Measurements from ENCODE around the gene TBX5.

Gene TBX5

DNA sequence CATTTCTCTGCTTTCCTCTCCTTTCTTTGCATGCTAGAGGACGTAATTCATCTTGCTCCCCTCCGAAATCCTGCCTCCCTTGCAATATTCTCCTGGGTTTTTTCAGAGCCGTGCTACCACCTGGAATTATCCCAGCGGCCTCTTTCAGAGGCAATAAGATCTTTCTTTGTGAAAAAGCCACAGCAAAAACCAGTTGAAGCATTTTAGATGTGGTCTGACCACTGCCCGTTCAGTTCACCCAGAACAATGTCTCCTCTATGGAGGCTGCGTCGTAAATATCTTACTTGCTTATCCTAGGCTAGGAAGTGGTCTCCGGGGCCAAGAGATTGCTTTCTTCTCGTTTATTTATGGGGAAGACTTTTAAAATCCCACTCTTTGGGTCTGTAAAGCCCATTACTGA is 85.8 kb downstream of the TBX5 start:
- H3K4me3 ChIP-seq: no peak overlapping the region

GRCh38 chr12:114319422-114319821 is 86.5 kb downstream of the TBX5 start:
- no peak for DNase-seq
- no peak overlapping the region for H3K4me3 ChIP-seq
- TF ChIP-seq CTCF (IDR thresholded peaks at IDR 0.05): no peak
- intact Hi-C loops (cut with DNase I; ENCODE audit: low total_unique reads): no loop called here
- no peaks in the 10 kb centered on the region for H3K36me3 ChIP-seq
- peaks cover 0 to 6% (median 2%) of the 10 kb centered on the region in 4 donors for H3K4me1 ChIP-seq
- H3K27ac ChIP-seq: peak overlapping the region in 1 of 2 donors; percentile 15
- H3K27me3 ChIP-seq: no peaks in the 10 kb centered on the region
- H3K9me3 ChIP-seq: no peaks in the 10 kb centered on the region

More for the DNA sequence above, 85.8 kb downstream of the TBX5 start:
- TF ChIP-seq CTCF (IDR thresholded peaks at IDR 0.05): no peak
- H3K36me3 ChIP-seq: no peaks in the 10 kb centered on the region
- peaks cover 0 to 6% (median 2%) of the 10 kb centered on the region in 4 donors for H3K4me1 ChIP-seq
- DNase-seq: no peak
- no peak overlapping the region for H3K27ac ChIP-seq
- H3K9me3 ChIP-seq: no peaks in the 10 kb centered on the region
- intact Hi-C loops (cut with DNase I; ENCODE audit: low total_unique reads): no loop called here
- no peaks in the 10 kb centered on the region for H3K27me3 ChIP-seq

GRCh38 chr12:114318984-114319383 is 87.0 kb downstream of the TBX5 start:
- no peaks in the 10 kb centered on the region for H3K27me3 ChIP-seq
- peak overlapping the region in 1 of 2 donors; percentile 15 for H3K27ac ChIP-seq
- intact Hi-C loops (cut with DNase I; ENCODE audit: low total_unique reads): no loop called here
- H3K9me3 ChIP-seq: no peaks in the 10 kb centered on the region
- no peaks in the 10 kb centered on the region for H3K36me3 ChIP-seq
- peaks cover 0 to 6% (median 2%) of the 10 kb centered on the region in 4 donors for H3K4me1 ChIP-seq
- TF ChIP-seq CTCF (IDR thresholded peaks at IDR 0.05): no peak
- H3K4me3 ChIP-seq: no peak overlapping the region
- DNase-seq: no peak

DNA sequence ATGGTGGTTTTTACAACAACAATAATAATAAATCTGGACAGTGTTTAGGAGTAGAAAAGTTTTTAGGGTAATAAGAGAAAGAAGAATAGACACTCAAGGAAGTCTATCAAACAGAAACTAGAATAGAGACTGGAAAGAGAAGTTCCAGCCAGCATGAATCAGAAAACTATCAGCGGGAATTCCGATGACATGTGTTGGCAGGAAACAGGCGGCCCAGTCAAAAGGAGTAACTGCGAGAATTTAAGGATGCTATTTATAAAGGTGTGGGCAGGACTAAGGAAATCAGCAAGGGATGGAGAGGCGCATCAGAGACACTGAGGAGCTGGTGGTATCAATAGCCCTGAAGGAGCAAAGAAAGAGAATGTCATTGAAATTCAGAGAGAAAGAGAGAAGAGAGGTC is 89.9 kb downstream of the TBX5 start:
- peaks cover 0 to 15% (median 5%) of the 10 kb centered on the region in 4 donors for H3K4me1 ChIP-seq
- no peaks in the 10 kb centered on the region for H3K9me3 ChIP-seq
- TF ChIP-seq CTCF (IDR thresholded peaks at IDR 0.05): no peak
- H3K4me3 ChIP-seq: no peak overlapping the region
- DNase-seq: no peak
- no peaks in the 10 kb centered on the region for H3K27me3 ChIP-seq
- H3K36me3 ChIP-seq: no peaks in the 10 kb centered on the region
- H3K27ac ChIP-seq: no peak overlapping the region
- intact Hi-C loops (cut with DNase I; ENCODE audit: low total_unique reads): no loop called here

- H3K27ac ChIP-seq: no peak overlapping the region
- TF ChIP-seq CTCF (IDR thresholded peaks at IDR 0.05): no peak
- no peak overlapping the region for H3K4me3 ChIP-seq
- no peaks in the 10 kb centered on the region for H3K36me3 ChIP-seq
- intact Hi-C loops (cut with DNase I; ENCODE audit: low total_unique reads): no loop called here
- no peaks in the 10 kb centered on the region for H3K9me3 ChIP-seq
- H3K27me3 ChIP-seq: no peaks in the 10 kb centered on the region
- peaks cover 0 to 15% (median 5%) of the 10 kb centered on the region in 4 donors for H3K4me1 ChIP-seq
- DNase-seq: no peak
Measured at GRCh38 chr12:114314974-114315720, 90.8 kb downstream of the TBX5 start.

Data from tibial artery (tissue), 4 donors.